Stromal cell of bone marrow (primary cell): ENCODE measurements around the gene STEAP3.

Source experiments
- DNase-seq: peaks from one replicate; pipeline ENCODE4 v3.0.0-alpha.2; 2012; ENCODE audit warnings: low read depth

The STEAP3 gene

GRCh38 chr2:119292226-119292625 is 68.6 kb downstream of the STEAP3 start:
- DNase-seq: no peak

- no peak for DNase-seq
Observed at GRCh38 chr2:119293254-119293653, 69.6 kb downstream of the STEAP3 start.

- no peak for DNase-seq
Observed at GRCh38 chr2:119293900-119294299, 70.3 kb downstream of the STEAP3 start.

GRCh38 chr2:119294671-119295070 is 71.0 kb downstream of the STEAP3 start:
- no peak for DNase-seq

GRCh38 chr2:119295688-119296375 is 72.2 kb downstream of the STEAP3 start:
- DNase-seq: no peak

GRCh38 chr2:119301413-119301812 is 77.8 kb downstream of the STEAP3 start:
- DNase-seq: no peak

- no peak for DNase-seq
Observed at GRCh38 chr2:119304847-119305246, 81.2 kb downstream of the STEAP3 start.

- DNase-seq: no peak
Observed at GRCh38 chr2:119305497-119306195, 82.0 kb downstream of the STEAP3 start.

- no peak for DNase-seq
Observed at GRCh38 chr2:119306196-119306590, 82.6 kb downstream of the STEAP3 start.

GRCh38 chr2:119307419-119308140 is 83.9 kb downstream of the STEAP3 start:
- no peak for DNase-seq

GRCh38 chr2:119308793-119309330 is 85.2 kb downstream of the STEAP3 start:
- DNase-seq: no peak

- no peak for DNase-seq
Observed at GRCh38 chr2:119311371-119311770, 87.7 kb downstream of the STEAP3 start.

GRCh38 chr2:119311831-119312230 is 88.2 kb downstream of the STEAP3 start:
- no peak for DNase-seq
